ENCODE results near the gene RTP3.

The RTP3 gene

GRCh38 chr3:46497556-46498265 is at the start of gene RTP3:
Gene RTP3, plus strand, starts transcription at chr3:46497976. Its CDS starts 87 bp downstream, at chr3:46498063.
- DNase-seq: no peak

GRCh38 chr3:46448721-46449120 is 49.1 kb upstream of the RTP3 start:
- DNase-seq: no peak

- no peak for DNase-seq
Measured at GRCh38 chr3:46449755-46450552, 47.8 kb upstream of the RTP3 start.

DNA sequence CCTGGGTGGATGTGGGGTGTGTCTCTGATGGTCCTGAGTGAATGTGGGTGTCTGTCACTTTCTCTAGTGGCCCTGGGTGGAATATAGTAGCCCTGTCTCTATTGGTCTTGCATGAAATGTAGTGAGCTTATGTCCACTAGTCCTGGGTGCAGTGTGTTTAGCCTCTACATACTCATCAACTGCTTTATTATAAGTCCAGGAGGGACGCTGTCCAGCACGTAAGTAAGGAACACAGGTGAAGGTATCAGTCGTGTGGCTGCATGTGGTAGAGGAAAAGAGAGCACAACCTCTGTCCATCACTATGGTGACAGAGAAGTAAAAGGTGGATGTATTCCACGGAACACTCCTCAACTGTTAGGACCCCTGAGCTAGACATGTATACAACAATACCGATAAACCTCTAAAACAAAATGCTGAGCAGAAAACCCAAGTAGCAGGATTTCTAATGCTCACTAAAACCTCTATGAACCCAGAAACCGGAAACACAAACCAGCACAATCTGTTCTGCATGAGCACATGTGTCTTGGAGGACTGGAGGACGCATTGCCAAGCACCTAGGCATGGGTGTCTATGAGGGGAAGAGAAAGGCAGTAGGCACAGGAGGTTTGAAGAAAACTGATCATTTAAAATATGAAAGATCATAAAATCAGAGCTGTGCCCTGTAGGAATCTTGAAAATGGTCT is 44.1 kb upstream of the RTP3 start:
- DNase-seq: no peak

DNA sequence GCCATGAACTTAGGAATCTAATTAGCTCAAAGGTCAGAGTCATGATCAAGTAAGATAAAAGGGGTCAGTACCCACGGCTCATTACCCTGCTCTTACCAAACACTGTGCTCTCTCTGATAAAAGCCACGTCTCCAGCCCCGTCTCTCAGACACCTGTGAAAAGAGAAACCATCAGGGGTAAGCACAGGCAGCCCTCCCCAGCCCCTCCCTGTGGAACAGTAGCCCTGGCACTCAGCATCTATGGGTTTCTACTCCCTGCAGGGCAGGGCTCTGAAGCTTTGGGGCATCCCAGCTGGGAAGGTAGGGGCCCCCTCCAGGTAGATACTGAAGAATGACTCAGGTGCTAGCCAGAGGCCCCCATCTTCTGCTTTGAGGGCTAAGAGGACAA is 43.6 kb upstream of the RTP3 start:
- DNase-seq: no peak

DNA sequence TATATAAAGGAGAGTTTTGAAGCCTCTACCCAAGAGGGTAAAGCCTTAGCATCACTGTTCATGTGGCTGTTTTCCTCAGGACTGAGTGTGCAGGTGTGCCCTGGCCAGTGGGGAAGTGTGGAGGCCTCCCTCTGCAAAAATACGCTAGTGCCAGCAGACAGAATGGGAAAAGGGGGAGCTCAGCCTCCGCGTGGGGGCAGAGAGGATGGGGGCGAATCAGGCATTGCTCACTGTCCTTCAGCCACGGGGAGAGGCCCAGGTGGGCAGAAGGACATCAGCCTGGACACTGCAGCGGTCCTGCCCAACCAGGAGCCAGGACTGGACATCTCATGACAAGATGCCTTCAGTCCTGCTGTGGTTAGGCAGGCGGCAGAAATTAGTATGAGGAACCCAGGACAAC is 43.2 kb upstream of the RTP3 start:
- no peak for DNase-seq

- no peak for DNase-seq
Measured at GRCh38 chr3:46455231-46456115, 42.3 kb upstream of the RTP3 start.

DNA sequence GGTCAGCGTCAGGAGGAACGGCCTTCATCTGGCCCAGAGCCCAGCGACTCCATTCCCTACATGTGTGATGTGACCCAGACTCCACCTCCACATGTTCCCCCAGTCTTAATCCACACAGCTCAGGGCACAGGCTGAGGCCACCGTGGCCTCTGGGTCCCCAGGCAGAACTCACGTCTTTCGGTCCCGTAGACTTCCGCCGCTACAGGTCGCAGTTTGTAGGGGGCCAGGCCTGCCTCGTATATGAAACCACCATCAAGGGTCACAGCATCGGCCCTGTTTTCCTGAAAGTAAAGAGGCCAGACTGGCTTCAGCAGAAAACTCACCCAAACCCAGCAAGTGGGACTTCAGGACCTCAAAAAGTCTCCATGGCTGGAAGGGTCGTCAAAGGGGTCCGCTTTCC is 41.7 kb upstream of the RTP3 start:
- DNase-seq: no peak

- no peak for DNase-seq
Measured at GRCh38 chr3:46460051-46460450, 37.7 kb upstream of the RTP3 start.

GRCh38 chr3:46462111-46462510 is 35.7 kb upstream of the RTP3 start:
- DNase-seq: no peak

- DNase-seq: no peak
Measured at GRCh38 chr3:46462511-46462910, 35.3 kb upstream of the RTP3 start.

DNA sequence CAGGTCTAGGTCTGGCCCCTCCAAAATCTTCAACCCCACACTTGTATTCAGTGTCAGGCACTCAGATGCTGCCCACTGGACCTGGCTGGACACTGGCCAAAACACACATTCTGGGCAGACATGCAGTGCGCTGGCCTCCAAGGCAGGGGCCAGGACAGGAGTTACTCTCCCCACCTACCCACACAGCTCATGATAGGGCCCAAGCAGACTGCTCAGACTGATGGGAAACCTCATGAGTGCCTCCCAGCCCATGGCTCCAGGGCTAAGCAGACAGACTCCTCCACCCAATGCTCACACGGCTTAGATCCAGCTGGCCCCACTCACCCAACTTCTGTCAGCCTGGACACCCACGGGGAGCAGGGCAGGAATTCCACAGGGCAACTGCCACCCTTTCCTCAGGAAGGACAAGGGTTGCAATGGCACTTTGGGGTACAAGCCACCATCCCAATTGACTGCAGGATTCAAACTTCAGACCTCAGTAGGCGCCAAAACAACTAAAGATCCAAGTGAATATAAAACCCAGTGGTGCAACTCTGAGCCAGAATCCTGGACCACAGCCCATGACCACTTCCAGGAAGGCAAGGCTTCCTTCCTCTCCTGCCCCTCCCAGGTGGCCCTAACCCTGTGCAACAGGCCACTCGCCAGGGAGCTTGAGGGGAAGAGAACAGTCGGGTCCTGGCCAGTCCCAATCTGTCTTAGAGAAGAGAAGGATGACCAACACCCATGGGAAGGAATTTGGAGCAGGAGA is 34.5 kb upstream of the RTP3 start:
- no peak for DNase-seq

GRCh38 chr3:46463868-46464241 is 33.9 kb upstream of the RTP3 start:
- no peak for DNase-seq

DNA sequence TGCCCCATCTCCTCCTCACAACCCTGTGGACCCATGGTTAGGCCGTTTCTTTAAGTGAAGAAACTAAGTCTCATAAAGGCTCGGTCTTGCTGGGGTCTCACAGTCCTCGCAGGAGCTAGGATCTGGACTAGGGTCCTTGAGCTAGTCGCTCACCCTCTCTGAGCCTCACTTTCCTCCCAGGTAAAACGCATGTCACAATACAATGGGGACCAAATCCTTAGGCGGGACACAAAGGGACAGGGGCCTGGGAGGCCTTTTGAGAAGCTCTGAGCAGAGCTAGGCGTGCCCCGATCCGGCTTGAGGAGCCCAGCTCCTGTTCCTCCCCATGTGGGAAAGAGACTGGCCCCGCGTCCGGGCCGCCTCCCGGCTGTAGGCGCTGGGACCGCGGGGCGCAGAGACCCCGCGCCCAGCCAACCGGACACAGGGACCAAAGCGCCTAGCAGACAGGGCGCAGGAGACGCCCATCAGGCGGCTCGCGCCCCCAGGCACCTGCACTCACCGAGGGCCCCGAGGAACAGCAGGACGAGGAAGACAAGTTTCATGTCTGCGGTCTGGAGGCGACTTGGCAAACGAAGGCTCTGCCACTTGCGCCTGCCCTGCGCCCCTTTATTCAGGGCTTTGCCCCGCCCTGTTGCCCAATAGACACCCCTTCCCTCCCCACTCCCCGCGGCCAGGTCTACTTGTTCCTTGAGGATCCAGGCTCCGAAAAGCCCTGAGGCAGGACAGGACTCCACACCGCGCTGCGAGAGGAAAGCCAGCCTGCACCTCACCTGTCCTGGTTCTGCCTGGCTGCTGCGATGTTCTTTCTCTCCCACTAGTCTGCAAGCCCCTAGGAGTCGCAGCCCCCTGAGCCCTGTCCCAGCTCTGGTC is 33.2 kb upstream of the RTP3 start, which contains the start of gene LTF:
TSS of gene LTF (minus strand) at position 580 of the 870 bp plus-strand sequence. CDS start at position 542, 38 bp downstream.
- no peak for DNase-seq

DNA sequence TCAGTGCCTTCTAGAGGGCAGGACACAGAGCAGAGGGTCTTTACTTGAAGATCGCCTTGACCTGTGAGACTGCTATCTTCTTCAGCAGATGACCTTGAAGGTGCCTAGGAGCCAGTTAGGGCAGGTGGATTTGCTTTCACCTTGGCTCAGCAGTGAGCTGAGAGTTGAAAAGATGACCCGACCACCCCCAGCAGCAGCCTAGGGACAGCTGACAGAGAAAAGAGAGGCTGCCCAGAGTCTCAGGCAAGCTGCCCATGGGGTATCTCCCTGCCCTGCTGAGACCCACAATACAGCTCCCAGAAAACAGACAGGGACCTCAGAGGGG is 32.6 kb upstream of the RTP3 start:
- DNase-seq: no peak

- no peak for DNase-seq
Measured at GRCh38 chr3:46466273-46466672, 31.5 kb upstream of the RTP3 start.

DNA sequence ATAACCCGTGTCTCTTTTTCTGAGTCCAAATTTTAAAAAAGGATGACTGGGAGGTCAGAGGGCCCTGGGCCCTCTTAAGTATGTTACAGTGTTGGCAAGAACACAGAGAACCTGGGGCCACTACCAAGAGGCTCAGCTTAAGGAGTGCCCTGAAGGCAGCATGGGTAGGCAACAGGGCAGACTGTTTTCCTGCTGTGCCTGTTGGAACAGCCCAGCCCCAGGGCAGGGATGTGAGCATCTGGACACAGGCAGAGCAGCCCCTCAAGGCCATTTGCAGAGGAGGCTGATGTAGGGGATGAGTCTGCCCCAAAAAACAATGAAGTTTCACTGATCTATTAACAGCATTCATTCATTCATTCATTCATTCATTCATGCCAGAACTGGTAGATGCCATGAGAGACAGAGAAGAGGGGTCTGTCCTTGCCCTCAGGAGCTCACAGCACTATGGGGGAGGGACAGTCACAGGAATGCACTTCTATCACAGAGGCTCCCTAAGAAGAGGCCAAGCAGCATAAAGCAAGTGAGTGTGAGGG is 30.8 kb upstream of the RTP3 start:
- no peak for DNase-seq

DNA sequence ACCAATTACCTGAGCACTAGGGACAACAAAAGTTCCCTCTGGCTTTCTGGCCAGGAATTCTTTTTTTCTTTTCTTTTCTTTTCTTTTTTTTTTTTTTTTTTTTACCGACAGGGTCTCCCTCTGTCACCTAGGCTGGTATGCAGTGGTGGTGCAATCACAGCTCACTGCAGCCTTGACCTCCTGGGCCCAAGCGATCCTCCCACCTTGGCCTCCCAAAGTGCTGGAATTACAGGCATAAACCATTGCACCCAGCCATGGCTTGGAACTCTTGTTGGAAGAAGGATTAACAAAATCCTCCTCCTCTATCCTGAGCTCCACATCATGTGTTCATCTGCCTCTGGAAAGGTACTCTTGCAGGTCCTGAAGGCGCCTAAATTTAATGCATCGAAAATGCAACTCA is 30.2 kb upstream of the RTP3 start:
- DNase-seq: no peak

GRCh38 chr3:46468753-46469600 is 28.8 kb upstream of the RTP3 start:
- DNase-seq: no peak
